HG03432 (cell line): ENCODE measurements around the gene SERINC2.
"Not testable (repeated sequence)": the region's sequence is repeated elsewhere in the genome, so short reads cannot be mapped to it uniquely, and the experiment has no call there.

Source experiments
- ATAC-seq: cut with Tn5 transposase; IDR thresholded peaks from one replicate; pipeline ENCODE4 v1.9.1; 2021; ENCODE audit warnings: mild to moderate bottlenecking, moderate library complexity; ENCODE audit not compliant: unreplicated experiment

SERINC2 gene

DNA sequence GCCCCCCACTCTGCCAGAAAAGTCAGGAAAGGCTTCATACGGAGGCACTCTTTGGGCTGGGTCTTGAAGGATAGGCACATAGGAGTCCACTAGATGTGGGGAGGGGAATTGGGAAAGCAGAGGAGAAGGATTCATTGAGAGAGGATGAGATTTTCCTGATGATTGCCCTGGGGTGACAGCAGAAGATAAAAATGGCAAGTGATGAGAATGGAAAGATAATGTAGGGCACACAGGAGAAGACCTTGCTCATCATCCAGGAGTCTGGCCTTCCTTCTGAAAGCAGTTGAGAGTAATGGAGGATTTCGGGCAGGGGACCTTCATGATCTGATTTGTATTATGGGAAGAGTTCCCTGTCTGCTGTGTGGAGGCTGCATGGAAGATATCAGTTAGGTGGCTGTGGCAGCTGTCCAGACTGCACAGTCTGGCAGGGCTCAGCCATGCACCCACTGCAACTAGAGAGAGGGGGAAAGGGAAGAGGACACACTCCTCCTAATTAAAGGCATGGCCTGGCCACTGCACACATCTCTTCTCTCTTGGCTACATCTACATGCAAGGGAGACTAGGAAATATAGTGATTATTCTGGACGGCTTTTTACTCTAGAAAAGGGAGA lies 30.5 kb upstream of the SERINC2 start:
- ATAC-seq, result no peak

DNA sequence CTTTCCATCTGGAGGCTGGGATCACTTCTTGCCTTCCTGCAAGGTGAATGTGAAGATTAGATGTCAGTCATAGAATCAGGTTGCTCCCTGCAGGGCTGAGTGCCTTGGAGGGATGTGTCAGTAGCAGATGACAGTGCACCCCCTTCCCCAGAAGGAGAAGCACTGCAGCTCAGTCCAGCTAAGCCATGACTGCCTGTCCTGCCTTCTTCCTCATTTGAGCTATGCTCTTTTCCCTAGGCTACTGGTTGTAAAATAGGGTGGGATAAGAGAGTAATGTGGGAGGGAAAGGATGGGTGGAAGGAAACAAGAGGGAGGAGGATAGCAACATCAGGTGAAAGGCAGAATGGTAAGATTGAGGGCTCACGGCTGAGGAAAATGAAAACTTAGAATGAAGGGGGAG lies 29.0 kb upstream of the SERINC2 start:
- ATAC-seq, result no peak

DNA sequence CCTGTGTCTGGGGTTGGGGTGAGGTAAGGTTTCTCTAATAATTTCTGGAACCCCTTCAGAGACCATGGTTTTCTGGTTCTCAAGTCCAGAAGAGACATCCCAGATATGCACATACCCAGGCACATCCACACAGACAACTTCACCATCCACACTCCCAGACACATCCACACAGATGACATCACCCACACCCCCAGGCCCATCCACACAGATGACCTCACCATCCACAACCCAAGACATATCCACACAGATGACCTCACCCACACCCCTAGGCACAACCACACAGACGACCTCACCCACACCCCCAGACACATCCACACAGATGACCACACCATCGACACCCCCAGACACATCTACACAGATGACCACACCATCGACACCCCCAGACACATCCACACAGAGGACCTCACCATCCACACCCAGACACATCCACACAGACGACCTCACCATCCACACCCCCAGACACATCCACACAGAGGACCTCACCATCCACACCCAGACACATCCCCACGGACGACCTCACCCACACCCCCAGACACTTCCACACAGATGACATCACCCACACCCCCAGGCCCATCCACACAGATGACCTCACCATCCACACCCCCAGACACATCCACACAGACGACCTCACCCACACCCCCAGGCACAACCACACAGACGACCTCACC lies 26.3 kb upstream of the SERINC2 start:
- ATAC-seq, result not testable (repeated sequence)

GRCh38 chr1:31387612-31388011 lies 25.4 kb upstream of the SERINC2 start:
- ATAC-seq, result no peak

GRCh38 chr1:31389616-31390015 lies 23.4 kb upstream of the SERINC2 start:
- no peak for ATAC-seq

DNA sequence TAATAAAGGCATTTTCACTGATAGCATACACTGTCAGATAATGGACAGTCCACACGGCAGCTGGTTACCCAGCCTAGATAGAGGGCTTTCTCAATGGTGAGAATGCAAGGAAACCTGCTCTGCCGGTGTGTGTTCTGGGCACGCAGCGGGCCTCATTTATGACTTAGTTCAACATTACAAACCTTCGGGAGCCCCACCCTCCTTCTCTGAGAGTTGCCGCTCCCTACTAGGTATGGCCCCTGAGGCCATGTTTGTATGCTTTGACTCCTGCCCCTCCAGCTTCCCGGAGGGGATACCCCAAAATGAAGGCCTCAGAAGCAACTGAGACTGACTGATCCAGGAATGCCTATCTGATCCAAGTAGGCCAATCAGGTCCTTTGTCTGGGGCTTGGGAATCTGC lies 22.9 kb upstream of the SERINC2 start:
- ATAC-seq, result no peak

DNA sequence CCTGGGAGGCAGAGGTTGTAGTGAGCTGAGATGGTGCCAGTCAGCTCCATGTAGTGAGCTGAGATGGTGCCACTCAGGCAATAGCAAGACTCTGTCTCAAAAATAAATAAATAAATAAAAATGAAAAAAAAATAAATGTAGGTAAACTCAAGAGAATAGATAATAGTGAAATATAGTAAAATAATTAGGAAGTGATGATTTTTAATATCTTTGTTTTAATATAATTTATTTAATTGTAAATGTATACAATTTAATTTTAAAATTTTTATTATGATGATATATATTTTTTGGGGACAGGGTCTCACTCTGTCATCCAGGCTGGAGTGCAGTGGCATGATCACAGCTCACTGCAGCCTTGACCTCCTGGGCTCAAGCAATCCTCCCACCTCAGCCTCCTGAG lies 19.6 kb upstream of the SERINC2 start:
- ATAC-seq, result no peak

DNA sequence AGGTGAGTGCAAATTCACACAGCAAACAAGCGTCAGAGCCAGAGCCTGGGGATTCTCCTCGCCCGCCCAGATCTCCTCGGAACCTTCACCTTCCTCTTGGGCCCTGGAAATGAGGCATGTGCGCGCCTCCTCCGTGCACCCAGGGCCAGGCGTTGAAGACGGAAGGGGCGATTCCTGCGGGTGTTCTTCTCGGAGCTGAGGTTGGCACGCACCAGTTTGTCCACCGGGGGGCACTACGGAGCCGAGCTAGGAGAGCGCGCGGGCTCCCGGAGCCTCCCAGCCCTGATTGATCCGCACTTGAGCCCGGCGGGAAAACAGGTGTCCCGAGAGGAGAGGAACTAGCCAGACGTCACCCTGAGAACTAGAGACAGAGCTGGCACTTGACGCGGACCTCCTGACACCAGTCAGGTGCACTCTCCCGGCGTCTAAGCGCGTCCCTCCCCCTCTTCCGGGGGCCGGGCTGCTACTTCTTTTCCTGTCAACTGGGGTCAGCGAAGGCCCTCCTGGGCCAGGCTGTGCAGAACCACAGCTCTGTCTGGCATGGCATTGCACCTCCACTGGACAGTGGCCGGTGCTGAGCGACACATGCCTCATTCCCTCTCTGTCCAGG lies 18.3 kb upstream of the SERINC2 start:
- peak; percentile 82 for ATAC-seq

DNA sequence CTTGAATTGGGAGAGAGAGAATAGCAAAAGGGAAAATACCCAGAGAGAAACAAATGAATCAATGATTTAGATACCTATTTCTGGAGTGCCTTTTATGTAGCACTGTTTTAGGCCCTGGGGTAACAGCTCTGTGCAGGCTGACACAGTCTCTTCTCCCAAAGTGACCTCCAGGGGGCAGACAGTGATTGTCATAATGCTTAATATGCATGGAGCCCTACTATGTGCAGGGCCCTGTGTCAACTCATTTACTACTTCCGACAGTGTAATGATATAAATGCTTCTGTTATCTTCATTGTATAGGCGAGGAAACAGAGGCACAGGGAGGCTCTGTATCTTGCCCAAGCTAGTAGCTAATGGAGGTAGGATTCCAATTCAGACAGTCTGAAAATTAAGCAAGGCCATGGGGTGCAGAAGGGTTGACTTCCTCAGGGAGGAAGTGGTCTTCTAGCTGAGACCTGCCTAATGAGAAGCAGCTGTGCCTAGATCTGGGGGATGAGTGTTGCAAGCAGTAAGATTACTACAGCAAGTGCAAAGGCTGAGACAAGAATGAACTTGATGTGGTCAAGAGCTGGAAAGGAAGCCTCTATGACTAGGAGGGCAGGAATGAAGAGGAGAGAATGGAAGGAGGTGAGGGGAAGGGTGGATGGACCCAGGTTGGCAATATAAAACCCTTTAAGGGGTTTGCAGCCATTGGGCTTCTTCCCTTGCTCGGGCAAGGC lies 16.2 kb upstream of the SERINC2 start:
- ATAC-seq, result no peak

GRCh38 chr1:31397360-31398095 lies 15.5 kb upstream of the SERINC2 start:
- ATAC-seq, result no peak

- no peak for ATAC-seq
Measured at GRCh38 chr1:31398246-31398645, 14.8 kb upstream of the SERINC2 start.

- no peak for ATAC-seq
Measured at GRCh38 chr1:31399976-31400375, 13.0 kb upstream of the SERINC2 start.

GRCh38 chr1:31400393-31400792 lies 12.6 kb upstream of the SERINC2 start:
- no peak for ATAC-seq

DNA sequence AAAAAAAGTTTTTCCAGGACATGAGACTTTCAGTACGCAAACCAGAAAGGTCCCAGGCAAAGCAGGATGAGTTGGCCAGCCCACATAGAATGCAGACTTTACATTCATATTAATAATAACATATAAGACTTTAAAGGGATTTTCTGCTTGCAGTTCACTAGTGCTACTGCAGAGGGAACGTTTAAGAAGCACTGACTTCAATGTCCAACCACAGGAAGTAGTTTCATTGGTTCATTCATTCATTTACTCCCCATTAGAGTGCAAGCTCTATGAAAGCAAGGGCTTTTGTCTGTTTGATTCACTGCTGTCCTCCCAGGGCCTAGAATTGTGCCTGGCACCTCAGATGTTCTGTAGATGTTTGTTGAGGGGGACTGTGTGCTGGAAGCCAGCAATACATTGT lies 11.8 kb upstream of the SERINC2 start:
- no peak for ATAC-seq

GRCh38 chr1:31405578-31406245 lies 7.3 kb upstream of the SERINC2 start:
- ATAC-seq, result no peak

DNA sequence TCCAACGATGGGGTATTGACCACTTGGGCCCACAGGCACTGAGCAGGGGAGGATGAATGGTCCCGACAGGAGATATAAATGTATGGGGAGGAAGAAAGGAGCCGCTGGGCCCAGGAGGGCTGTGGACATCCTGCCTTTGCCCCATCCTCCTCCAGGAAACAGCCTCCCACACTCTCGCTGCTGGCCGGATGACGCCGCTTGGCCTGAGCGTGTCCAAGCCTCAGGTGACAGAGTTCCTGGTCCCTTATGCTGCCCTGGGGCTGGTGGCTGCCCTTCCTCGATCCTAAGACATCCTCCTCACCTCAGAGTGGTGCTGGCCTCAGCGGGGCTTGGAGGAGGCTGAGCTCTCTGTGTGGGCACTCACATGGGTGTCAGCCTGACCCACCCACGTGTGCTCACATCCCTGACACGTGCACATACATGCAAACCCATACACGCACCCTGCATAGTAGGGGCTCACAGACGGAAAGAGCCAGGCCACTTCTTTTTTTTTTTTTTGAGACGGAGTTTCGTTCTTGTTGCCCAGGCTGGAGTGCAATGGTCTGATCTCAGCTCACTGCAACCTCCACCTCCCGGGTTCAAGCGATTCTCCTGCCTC lies 5.9 kb upstream of the SERINC2 start:
- ATAC-seq, result no peak

GRCh38 chr1:31408788-31409318 lies 4.2 kb upstream of the SERINC2 start:
- ATAC-seq, result no peak

DNA sequence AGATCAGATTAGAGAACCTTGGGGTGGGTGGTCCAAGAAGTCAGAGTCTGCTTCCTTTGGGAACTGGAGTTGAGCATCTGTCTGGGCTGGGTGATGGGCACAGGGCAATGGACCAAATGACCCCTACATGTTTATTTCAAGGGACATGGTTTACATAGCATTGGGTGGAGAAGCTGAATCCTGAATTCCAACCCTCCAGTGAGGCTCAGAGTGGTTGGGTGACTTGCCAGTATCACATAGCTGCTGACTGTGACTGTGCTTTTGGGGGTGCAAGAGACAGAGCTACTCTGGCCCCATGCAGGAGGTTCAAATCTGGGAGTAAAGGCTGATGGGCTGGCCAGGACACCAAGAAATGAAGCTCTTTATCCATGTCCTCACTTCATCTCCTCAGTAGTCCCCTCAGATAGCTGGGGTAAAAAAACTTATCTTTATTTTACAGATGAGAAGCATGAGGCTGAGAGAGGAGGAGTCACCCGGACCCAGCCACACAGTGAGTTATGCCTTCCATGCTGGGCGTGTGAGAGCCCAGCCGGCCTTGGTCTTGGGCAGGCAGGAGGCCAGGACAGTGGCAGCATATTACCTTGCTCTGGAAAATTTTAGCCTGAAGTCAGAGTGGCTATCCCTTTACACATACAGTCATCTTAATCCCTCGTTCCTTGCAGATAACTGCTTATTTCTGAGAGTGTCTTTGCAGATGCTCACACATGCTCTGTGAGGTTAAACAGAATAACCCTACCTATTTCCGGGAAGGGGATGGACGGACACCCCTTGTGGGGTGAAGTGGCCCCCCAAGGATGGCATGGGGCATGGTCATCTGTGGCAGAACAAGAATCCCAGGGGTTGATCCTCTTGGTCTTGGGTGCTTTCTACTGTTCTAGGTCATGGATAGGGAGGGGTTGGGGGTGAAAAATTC lies 2.8 kb upstream of the SERINC2 start:
- no peak for ATAC-seq

GRCh38 chr1:31410871-31411270 lies 2.1 kb upstream of the SERINC2 start:
- no peak for ATAC-seq
